ENCODE data around the gene KPRP.

GRCh38 chr1:152770411-152770810 lies 12.6 kb downstream of the KPRP start:
- no peak for TF ChIP-seq POLR2A (IDR thresholded peaks at IDR 0.05; ENCODE audit: low read length)
- TF ChIP-seq GATA1 (IDR thresholded peaks at IDR 0.05; ENCODE audit: low read depth, low read length): no peak

Measured in erythroblast (primary cell).